HCEC 1CT (cell line): ENCODE measurements around the gene LETM1.

Experiments
- DNase-seq: peaks from one replicate; pipeline ENCODE4 v3.0.0-alpha.2; 2017

LETM1 gene

DNA sequence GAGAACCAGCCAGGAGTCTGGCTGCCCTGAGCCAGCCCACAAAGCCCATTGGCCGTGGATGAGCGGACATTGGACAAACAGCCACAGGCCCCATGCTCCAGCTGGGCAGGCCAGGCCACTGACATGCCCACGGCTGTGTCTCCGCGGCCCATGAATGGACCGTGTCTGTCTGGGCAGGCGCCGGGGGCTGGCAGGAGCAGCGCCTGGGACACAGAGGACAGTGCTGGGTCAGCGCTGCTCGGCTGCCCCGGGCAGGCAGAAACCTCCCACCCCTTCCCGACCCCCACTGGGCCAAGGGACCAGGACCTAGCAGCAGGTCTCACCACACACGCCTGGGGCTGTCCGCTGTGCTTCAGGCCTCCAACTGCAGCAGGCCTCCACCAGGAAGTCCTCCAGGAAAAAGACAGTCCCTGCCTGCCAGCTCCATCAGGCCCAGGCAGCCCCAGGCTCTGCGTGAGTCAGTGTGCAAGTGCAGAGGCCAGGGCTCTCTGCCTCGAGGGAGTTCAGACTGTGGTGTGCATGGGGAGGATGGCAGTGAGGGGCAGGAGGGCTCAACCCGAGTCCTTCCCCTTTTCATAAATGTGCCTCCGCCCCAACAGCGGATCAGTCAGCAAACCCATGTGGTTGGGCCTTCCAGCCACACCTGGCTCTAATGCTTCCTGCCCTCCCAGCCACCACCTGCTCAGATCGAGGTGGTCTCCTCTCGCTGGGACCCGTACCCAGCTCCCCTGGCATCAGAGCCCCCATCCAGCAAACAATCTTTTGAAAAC is 80.0 kb downstream of the LETM1 start:
- DNase-seq, result no peak

DNA sequence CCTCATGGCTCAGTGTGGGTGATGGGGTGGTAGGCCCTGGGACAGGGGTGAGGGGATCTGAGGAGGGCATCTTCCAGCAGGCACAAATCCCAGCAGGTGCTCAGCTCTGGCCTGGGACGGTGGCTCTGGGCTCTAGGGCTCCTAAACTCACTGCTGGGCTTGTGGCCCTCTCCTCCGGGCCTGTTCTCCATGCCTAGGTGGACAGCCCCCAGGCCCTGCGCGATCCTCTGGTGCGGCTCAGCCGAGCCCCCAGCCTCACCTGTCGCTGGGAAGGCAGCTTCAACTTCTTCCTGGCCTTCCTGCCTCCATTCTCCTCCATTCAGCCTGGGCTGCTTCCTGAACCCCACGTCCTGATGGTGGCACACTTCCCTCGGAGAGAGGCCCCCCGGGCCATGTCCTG is 82.2 kb downstream of the LETM1 start:
- DNase-seq, result no peak

DNA sequence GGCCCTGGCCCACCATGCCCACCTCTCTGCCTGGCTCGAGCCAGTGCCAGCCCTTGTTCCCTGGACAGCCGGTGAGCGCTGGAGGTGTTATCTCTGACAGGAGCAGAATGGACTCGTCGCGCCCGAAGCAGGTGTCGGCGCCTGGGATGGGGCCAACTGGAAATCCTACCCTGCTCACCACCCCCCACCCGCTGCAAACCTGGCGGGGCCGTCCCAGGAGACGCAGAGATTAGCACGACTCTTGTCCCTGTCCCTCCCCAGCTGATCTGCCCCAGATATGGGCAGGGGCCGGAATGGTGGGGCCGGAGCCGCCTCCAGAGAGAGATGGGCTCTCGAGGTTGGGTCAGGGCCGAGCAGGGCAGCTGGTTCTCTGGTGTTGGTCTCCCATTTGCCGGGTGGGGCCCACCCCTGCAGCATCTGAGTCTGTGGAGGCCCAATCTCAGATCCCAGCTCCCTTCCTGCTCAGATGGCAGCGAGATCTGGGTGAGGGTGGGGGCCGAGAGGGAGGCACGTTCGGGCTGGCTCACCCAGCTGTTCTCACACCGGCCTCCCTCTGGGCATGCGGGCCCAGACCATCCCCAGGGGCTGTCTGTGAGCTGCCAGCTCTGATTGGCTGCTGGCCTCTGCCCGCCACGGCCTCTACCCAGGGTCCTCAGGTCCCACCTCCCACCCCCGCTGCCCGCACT is 83.0 kb downstream of the LETM1 start:
- no peak for DNase-seq

DNA sequence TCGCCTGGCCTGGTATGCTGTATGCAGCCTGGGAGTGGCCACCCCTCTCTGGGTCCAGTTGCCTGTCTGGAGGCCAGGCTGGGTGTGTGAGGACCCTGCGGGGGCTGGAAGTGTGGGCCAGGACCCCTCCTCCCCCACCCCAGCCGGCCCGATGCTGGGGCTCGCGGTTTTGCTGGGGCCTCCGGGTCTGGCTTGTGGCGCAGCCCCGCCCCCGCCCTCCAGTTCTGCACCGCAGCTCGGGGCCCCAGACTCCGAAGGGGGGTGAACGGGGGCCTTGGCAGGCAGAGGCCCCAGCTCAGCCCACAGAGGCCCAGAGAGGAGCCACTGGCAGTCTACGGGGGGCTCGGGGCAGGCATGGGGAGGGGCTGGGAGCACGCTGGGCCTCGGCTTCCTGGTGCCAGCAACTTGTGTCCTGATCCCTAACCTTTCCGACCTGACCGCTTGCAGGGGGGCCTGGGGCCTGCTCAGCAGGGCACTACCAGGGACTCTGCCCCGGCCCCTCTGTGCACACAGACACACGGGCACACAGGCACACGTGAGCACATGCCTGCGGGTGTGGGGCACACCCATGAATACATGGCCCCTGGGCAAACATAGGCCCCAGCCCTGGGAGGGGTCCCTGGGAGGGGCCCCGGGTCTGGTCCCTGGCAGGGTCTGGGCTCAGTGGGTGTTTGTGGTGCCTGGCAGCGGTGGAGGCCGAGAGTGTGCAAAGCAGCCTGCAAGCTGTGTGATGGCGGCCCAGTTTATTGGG is 84.2 kb downstream of the LETM1 start:
- DNase-seq, result no peak

DNA sequence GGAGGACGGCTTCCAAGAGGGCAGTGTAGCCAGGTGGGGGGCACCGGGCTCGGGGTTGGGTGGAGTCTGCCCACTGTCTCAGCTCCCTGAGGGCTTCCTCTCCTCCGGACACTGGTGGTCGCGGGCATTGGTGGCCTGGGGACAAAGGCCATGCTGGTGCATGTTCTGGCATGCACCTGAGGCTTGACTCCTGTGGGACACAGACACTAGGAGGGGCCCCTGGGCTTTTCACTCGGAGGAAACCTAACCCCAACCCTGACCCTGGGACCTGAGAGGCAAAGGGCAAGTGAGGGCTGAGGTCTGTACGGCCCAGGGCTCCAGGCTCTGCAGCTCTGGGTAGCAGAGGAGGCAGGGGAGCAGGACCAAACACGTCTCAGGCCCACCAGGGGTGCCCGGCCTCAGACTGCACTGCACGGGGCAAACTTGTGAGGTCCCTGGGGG is 85.1 kb downstream of the LETM1 start:
- DNase-seq, result no peak

DNA sequence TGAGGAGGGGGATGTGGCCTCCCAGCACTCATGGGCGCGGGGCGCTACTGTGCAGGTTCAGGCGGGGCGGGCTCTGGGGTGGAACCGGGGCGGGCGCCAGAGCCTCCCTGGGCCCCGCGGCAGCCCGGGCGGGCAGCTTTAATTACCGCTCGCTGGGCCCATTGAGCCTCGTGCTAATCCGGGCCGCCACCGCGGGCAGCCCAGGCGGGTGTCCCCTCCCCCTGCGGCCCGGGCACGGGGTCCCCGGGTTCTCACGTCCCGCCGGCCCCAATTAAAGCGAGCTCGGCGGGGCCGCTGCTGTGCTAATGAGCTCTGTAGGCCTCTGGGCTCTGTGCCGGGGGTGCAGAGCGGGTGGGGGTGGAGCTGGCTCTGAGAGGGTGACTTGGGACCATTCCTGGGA is 85.7 kb downstream of the LETM1 start:
- no peak for DNase-seq

DNA sequence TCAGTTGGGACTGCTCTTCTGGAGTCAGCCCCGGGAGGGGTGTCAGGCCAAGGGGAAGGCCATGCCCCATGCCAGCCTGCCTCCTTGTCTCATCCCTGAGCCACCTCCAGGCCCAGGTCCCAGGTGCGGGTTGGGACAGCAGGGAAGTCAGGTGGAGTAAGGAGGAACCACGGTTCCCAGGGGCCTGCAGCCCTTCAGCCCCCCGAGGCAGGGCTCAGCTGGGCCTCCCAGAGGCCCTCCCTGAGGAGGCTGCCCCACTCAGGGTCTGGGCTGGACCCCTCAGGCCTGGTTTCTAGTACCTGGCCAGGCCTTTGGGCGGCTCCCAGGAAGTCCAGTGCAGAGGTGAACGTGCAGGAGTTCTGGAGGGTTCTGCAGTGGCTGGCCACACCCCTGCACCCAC is 86.3 kb downstream of the LETM1 start:
- DNase-seq, result no peak

DNA sequence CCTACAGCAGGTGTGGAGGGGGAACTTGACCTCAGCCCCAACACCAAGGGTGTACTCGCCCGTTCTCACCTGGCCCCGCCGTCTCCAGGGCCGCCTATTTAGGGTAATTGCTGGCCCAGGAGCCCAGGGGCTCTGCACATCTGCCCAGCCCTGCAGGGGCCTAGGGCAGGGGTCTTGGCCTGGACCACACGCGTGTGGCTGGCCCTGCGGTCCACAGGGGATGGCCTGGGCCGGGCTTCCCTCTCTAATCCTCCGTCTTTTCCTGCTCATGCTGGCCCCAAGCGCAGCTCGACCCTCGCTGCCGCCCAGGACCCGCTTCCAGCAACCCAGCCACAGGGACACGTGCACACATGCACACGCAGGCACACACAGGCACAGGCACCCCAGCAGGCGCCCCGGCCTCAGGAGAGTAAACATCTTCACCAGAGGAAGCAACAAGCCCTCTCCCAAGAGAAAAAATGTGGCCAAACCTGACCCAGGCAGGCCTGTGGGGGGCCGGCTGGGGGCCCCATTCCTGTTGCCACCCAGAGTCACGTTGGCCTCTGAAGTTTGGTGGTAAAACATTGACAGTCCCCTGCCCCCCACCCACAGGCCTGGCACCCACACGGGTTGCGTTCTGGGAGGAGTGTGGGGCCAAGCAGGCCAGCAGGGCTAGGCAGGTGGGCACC is 87.5 kb downstream of the LETM1 start:
- DNase-seq, result no peak

DNA sequence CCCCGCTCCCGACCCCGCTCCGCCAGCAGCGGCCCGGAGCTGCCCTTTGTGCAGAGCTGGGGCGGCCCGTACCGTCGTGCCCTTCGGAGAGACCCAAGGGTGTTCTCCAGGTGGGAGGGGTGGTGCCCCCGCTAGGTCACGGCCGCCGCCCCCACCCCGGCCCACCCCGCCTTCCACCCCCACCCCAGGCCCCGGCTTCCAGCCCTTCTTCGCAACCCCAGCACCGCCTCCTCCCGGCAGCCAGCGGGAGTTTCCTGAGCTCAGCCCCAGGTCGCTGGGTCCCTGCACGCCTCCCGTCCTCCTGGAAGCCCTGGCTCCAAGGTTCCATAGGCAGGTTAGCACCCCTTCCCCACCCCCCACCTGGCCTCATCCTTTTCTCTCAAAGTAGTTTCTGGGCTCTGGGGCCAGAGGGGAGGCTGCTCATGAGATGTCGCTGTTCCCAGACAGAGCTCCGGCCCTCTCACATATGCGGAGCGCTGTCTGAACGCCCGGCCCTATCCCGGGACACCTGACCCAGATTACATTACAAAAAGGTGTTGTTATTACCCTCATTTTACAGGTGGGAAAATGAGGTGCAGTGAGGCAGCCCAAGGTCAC is 88.1 kb downstream of the LETM1 start:
- DNase-seq, result no peak

DNA sequence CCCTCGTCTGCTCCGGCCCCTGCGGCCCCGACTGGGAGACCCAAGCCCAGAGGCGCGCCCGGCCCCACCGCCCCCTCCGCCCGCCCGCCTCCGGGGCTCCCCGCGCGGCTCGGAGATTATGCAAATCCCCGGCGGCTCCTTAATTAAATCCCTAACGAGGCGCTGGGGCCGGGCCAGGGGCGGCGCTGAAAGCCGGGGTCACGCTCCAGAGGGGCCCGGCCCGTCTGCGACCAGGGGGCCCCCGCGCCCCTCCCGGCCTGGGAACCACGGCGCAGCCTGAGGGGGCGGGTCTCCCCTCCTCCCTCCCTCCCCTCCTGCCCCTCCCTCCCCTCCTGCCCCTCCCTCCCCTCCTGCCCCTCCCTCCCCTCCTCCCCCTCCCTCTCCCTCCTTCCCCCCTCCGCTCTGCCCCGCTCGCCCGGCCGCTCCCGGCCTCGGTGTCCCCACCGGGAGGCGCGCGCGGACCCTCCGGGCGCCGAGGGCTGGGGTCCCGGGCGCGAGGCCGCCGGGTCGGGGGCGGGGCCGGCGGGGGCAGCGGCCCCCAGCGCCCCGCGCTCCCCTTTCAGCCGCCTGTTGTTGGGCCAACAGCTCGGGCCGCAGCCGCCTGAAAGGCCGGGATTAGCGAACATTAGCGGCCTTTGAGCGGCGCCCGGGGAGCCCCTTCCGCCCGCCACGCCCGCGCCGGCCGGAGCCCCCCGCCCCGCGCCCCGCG is 88.7 kb downstream of the LETM1 start:
- no peak for DNase-seq

DNA sequence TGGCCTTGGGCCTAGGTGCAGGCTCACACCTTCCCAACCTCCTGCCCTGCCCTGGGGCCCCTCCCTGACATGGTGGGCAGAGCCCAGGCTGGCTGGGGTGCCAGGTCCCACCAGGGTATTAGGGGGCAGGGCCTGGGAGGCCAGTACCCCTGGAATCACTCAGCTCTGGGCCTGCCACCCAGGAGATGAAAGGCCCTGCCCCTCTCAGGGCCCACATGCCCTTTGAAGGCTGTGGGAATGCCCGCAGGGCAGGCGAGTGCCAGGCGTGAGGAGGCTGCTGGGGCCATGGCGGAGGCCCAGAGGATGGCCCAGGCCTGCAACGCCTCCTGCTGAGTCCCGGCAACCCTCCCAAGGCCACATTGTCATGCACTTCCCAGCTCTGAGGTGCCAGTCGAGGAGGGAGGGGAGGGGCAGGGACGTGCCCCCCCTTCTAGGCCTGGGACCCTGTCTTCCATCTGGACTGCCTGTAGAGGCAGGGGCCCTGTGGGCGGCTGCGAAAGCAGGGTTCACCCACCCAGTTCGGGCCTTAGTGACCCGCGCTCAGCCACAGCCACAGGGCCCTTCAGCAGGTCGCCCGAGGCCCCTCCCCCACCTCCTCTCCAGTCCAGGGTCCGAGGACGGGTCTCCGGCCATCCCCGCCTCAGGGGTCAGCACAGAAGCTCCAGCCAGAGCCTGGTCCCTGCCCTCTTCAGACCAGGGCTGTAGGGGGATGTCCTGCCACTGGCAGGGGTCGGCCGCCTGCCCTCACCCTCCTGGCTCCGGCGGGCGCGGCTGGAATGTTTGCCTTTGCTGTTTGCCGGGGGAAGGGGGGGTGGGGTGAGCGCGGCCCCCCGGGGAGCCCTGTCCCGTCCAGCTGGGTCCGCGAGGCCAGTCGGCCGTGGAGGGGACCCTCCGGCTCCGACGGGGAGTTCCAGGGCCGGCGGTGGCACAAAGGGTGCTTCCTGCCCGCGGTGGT is 89.6 kb downstream of the LETM1 start:
- DNase-seq, result no peak

DNA sequence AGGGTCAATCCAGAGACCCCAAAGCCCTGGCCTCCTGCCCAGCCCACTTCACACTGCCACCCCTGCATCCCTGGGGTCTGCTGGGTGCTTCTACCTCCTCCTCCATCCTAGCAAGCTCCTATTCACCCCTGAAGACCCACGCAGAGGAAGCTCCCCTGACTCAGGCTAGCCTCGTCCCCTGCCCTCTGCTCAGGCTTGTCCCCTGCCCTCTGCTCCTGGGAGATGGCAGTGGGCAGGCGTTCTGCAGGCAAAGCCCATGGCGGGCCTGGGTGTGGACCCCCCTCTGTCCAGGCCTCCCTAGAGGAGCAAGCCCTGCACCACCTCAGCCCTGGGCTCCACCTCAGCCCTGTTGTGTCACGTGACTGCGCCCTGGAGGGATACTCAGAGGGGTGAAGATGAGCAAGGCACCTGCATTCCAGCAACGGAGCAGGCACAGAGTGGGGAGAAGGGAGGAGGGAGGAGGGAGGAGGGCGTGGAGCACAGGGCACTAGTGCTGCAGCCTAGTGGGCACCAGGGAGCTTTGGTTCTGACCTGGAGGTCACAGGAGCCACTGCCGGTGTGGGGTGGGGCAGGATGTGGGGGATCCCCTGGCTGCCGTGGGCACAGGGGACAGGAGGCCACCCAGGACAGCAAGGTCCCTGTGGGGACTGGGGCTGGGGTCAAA is 90.4 kb downstream of the LETM1 start:
- DNase-seq, result no peak

DNA sequence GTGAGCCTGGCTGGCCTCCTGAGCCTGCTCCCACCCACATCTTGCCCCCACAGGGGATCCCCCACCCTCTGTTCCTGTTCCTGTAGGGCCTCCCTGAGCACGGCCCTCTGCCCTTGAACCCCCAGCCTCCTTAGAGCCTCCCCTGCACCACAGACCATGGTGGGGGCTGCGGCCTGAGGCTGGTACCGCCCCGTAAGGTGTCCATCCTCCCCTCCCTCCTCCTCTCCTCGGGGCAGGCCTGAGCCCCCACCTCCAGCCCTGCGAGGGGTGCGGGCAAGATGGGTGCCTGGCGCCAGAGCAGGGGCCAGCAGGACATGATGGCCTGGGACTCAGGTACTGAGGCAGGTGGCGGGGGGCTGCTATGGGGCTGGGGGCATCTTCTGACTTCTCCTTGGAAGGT is 91.3 kb downstream of the LETM1 start:
- DNase-seq, result no peak

DNA sequence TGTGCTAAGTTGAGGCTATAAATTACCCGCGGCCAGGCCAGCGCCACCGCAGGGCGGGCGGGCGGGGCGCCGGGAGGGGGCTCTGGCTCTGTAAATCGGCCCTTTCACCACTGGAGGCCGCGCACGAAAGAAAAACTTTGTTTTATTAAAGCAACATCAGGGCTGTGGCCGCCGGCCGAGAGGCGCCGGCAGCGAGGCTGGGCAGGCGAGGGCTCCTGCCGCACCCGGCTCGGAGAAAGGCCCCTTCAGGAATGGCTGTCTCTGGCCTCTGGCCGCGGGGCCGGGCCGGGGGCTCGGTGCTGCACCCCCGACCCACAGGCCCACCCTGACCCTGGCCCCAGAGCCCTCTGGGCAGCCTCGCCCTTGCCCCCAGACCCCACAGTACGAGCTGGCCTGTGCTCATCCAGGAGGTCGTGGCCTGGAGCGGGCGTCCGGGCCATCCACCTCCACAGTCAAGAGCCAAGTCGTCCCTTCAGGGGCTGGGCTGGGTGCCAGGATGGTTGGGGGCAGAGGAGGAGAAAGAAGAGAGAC is 92.3 kb downstream of the LETM1 start:
- no peak for DNase-seq

DNA sequence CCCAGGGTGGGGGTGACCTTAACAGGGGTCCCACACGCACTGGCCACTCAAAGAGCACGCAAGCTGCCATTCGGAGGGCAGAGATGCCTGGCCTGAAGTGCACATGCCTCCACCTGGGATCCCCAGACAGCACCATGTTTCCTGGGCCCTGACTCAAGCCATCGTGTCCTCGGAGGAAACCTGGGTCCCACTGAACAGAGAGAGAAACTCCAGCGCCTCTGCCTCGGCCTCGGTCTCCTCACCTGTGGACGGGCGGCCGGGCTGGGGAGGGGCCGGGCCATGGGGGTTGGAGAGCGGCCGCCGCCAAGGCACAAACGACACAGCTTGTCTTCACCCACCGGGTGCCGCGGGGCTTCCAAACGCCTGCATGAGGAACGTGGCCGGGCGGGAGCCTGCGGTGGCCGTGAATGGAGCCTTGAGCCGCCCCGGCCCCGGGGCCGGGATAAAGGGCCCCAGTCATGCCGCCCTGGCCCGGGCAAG is 92.8 kb downstream of the LETM1 start:
- DNase-seq, result no peak

DNA sequence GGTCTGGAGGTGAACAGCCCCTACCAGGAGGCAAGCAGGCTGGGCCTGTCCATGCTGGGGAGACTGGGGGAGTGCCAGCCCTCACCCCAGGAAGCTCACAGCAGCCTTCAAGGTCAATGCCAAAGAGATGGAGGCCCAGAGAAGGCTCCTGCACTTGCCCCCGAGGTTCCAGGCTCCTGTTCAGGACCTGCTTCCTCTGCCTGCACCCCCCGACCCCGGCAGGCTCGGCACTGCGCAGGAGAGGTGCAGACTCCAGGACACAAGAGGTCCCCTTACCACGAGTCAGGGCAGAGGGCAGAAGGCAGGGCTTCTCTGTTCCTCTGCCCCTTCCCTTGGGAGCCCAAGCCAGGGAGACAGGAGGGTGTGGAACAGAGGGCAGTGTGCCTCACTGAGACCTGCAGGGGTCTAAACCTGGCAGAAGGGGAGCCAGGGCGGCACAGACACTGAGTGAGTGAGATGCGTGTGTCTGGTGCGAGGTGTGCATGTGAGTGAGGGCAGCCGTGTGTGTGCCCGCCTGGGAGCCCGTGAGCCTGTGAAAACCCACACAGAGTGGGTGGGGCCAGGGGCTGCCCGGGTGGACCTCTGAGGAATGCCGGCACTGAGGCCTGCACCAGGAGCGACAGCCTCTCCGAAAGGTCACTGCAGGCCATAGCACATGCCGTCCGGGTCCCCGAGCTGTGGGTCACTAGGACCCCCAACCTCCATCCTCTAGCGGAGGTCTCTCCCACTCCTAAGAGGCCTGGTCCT is 93.5 kb downstream of the LETM1 start:
- DNase-seq, result no peak
